Measurements from ENCODE around the gene CTNNA3.

Gene CTNNA3

GRCh38 chr10:67664942-67665341 is 31.1 kb downstream of the CTNNA3 start:
- DNase-seq: no peak

GRCh38 chr10:67663449-67664087 is 32.4 kb downstream of the CTNNA3 start:
- DNase-seq: no peak

- DNase-seq: no peak
These were observed 33.6 kb downstream of the CTNNA3 start for GRCh38 chr10:67662415-67662814.

GRCh38 chr10:67659497-67659896 is 36.5 kb downstream of the CTNNA3 start:
- DNase-seq: no peak

GRCh38 chr10:67657775-67658174 is 38.2 kb downstream of the CTNNA3 start:
- DNase-seq: no peak

GRCh38 chr10:67650558-67650957 is 45.4 kb downstream of the CTNNA3 start:
- no peak for DNase-seq

GRCh38 chr10:67648613-67649229 is 47.3 kb downstream of the CTNNA3 start:
- DNase-seq: no peak

- no peak for DNase-seq
These were observed 65.1 kb downstream of the CTNNA3 start for GRCh38 chr10:67630904-67631303.

GRCh38 chr10:67629461-67629971 is 66.5 kb downstream of the CTNNA3 start:
- no peak for DNase-seq

- no peak for DNase-seq
These were observed 73.0 kb downstream of the CTNNA3 start for GRCh38 chr10:67622984-67623383.

- no peak for DNase-seq
These were observed 73.5 kb downstream of the CTNNA3 start for GRCh38 chr10:67622511-67622910.

GRCh38 chr10:67621834-67622233 is 74.2 kb downstream of the CTNNA3 start:
- DNase-seq: no peak

- DNase-seq: no peak
These were observed 77.9 kb downstream of the CTNNA3 start for GRCh38 chr10:67618116-67618515.

- peak; percentile 56 for DNase-seq
These were observed 83.1 kb downstream of the CTNNA3 start for GRCh38 chr10:67612577-67613537.

GRCh38 chr10:67612176-67612575 is 83.8 kb downstream of the CTNNA3 start:
- no peak for DNase-seq

GRCh38 chr10:67609996-67610793 is 85.8 kb downstream of the CTNNA3 start:
- DNase-seq: no peak

- no peak for DNase-seq
These were observed 88.0 kb downstream of the CTNNA3 start for GRCh38 chr10:67608001-67608400.

- no peak for DNase-seq
These were observed 88.5 kb downstream of the CTNNA3 start for GRCh38 chr10:67607472-67607871.

GRCh38 chr10:67606572-67606971 is 89.4 kb downstream of the CTNNA3 start:
- DNase-seq: no peak

- no peak for DNase-seq
These were observed 92.3 kb downstream of the CTNNA3 start for GRCh38 chr10:67603701-67604100.

- DNase-seq: no peak
These were observed 92.9 kb downstream of the CTNNA3 start for GRCh38 chr10:67603086-67603485.

- DNase-seq: no peak
These were observed 93.6 kb downstream of the CTNNA3 start for GRCh38 chr10:67602268-67602950.

Measured in hematopoietic multipotent progenitor cell treated with erythropoietin and hydrocortisone succinate and interleukin-3 and kit ligand, for 4 days (in vitro differentiated cells).